ENCODE data around the gene DTD1.

DTD1 gene

DNA sequence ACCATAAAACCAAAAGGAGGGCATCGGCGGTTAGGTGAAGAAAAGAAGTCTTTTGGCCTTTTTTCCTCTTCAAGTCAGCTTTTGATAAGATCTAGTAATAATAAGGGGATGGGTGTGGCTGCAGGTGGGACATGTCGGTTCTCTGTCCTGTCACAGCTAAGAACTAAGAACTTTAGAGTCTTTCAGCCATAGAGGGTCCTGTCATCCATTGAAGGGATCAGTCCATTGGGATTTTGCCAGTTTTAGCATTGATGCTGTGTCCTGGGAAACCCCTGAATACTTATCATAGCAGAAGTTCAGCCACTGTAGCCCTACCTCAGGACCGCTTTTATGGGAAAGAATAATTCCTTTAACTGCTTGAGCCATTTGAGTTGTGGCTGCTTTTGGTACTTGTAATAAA lies 207.5 kb downstream of the DTD1 start:
- Histone ChIP-seq H2AFZ (ENCODE audit: low read length) (no peak overlapping the region), H3K4me3 (ENCODE audit: low read length, poor library complexity, severe bottlenecking) (no peak overlapping the region), H3K9me3 (ENCODE audit: insufficient read depth, low read depth, low read length) (no peaks in the 10 kb centered on the region), H3K9ac (ENCODE audit: low read depth, low read length, poor library complexity, severe bottlenecking) (no peak overlapping the region), H3K9me2 (replicated peaks; ENCODE audit: low read depth, low read length) (no peaks in the 10 kb centered on the region), H3K36me3 (ENCODE audit: insufficient read depth, low read length) (no peaks in the 10 kb centered on the region), H3F3A (ENCODE audit: low read depth) (no peaks in the 10 kb centered on the region), H3K27me3 (ENCODE audit: insufficient read depth, low read length, poor library complexity, severe bottlenecking) (peaks cover 16% of the 10 kb centered on the region), H3K79me2 (ENCODE audit: insufficient read depth, low read length) (no peaks in the 10 kb centered on the region), H3K4me1 (ENCODE audit: insufficient read depth, low read length, poor library complexity, severe bottlenecking) (peaks cover 7% of the 10 kb centered on the region), H3K4me2 (ENCODE audit: low read depth, low read length, poor library complexity, severe bottlenecking) (no peak overlapping the region), H4K20me1 (ENCODE audit: insufficient read depth, low read length, poor library complexity, severe bottlenecking) (no peaks in the 10 kb centered on the region)
- TF ChIP-seq CTCF (conservative IDR thresholded peaks at IDR 0.05; ENCODE audit: low read length), result no peak
- no peak for TF ChIP-seq EZH2phosphoT487 (IDR thresholded peaks at IDR 0.05; ENCODE audit: borderline replicate concordance)

DNA sequence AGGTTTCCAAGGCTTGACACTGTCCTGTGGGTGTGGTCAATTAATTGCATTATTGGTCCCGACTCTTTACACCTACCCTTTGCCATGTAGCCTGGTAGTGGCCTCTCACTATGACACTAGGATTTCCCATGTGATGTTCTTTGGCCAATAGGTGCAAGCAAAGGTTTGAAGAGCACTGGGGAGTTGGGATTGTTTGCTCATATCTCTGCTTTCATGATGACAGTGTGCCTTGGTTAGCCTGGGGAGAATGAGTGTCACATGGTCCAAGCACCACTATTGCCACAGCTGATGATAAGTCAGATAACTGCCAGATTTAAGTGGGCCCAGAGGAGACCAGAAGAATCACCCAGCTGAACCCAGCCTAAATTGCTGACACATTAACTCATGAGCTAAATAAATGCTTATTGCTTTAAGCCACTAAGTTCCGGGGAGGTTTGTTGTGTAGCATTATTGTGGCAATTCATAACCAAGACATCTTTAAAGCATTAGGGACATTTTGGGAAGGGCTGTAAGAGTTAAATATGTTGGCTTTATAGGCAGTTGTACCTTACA lies 208.5 kb downstream of the DTD1 start:
- Histone ChIP-seq H3K27me3 (ENCODE audit: insufficient read depth, low read length, poor library complexity, severe bottlenecking) (peaks cover 8% of the 10 kb centered on the region), H3K9ac (ENCODE audit: low read depth, low read length, poor library complexity, severe bottlenecking) (no peak overlapping the region), H3K9me2 (replicated peaks; ENCODE audit: low read depth, low read length) (no peaks in the 10 kb centered on the region), H3K4me3 (ENCODE audit: low read length, poor library complexity, severe bottlenecking) (no peak overlapping the region), H2AFZ (ENCODE audit: low read length) (no peak overlapping the region), H3K4me1 (ENCODE audit: insufficient read depth, low read length, poor library complexity, severe bottlenecking) (peaks cover 7% of the 10 kb centered on the region), H3K9me3 (ENCODE audit: insufficient read depth, low read depth, low read length) (no peaks in the 10 kb centered on the region), H3K79me2 (ENCODE audit: insufficient read depth, low read length) (no peaks in the 10 kb centered on the region), H3F3A (ENCODE audit: low read depth) (no peaks in the 10 kb centered on the region), H3K36me3 (ENCODE audit: insufficient read depth, low read length) (no peaks in the 10 kb centered on the region), H3K4me2 (ENCODE audit: low read depth, low read length, poor library complexity, severe bottlenecking) (no peak overlapping the region), H4K20me1 (ENCODE audit: insufficient read depth, low read length, poor library complexity, severe bottlenecking) (no peaks in the 10 kb centered on the region)
- TF ChIP-seq CTCF (conservative IDR thresholded peaks at IDR 0.05; ENCODE audit: low read length) (no peak), EZH2phosphoT487 (IDR thresholded peaks at IDR 0.05; ENCODE audit: borderline replicate concordance) (no peak)

DNA sequence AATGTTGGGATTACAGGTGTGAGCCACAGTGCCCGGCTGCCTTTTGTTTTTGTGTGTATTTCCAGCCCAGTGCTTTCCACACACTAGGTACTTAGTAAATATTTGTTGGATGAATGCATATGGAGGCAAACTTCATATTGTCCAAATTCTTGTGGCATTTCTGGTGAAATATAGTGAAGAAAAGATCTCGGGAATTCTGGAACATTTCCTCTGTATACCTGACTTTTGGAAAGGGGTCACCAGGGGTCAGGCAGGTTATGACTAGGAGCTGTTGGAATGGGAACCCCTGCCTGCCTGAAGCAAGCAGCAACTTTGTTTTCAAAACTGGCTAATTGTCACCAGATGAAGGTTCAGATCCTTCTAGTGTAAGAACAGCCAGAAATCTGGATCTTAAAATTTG lies 213.7 kb downstream of the DTD1 start:
- no peaks in the 10 kb centered on the region for H3K9me2 ChIP-seq (replicated peaks; ENCODE audit: low read depth, low read length)
- no peaks in the 10 kb centered on the region for H3K27me3 ChIP-seq (ENCODE audit: insufficient read depth, low read length, poor library complexity, severe bottlenecking)
- TF ChIP-seq CTCF (conservative IDR thresholded peaks at IDR 0.05; ENCODE audit: low read length) (no peak), EZH2phosphoT487 (IDR thresholded peaks at IDR 0.05; ENCODE audit: borderline replicate concordance) (no peak)
- no peak overlapping the region for H2AFZ ChIP-seq (ENCODE audit: low read length)
- peaks cover 17% of the 10 kb centered on the region for H3K4me1 ChIP-seq (ENCODE audit: insufficient read depth, low read length, poor library complexity, severe bottlenecking)
- no peak overlapping the region for H3K4me2 ChIP-seq (ENCODE audit: low read depth, low read length, poor library complexity, severe bottlenecking)
- no peaks in the 10 kb centered on the region for H3K9me3 ChIP-seq (ENCODE audit: insufficient read depth, low read depth, low read length)
- no peaks in the 10 kb centered on the region for H3K79me2 ChIP-seq (ENCODE audit: insufficient read depth, low read length)
- H3K36me3 ChIP-seq (ENCODE audit: insufficient read depth, low read length), result no peaks in the 10 kb centered on the region
- H3K4me3 ChIP-seq (ENCODE audit: low read length, poor library complexity, severe bottlenecking), result no peak overlapping the region
- no peak overlapping the region for H3K9ac ChIP-seq (ENCODE audit: low read depth, low read length, poor library complexity, severe bottlenecking)
- peaks cover 5% of the 10 kb centered on the region; the same call in 1 of the 2 replicates for H3F3A ChIP-seq (ENCODE audit: low read depth)
- H4K20me1 ChIP-seq (ENCODE audit: insufficient read depth, low read length, poor library complexity, severe bottlenecking), result no peaks in the 10 kb centered on the region

All from Loucy (cell line).